Keratinocyte (primary cell): ENCODE measurements around the gene ADGRL3. TPM values are rescaled to one million over a fixed set of nuclear protein-coding genes. Genes with fewer than 3 reads are reported as not detected.

ENCODE experiments used
- DNase-seq: peaks from one replicate; pipeline ENCODE4 v3.0.0-alpha.2; 2011; ENCODE audit warnings: low read depth, missing footprints, low spot score
- FAIRE-seq: peaks from 2 replicates; lab custom pipeline; 2011; peaks lifted over from hg19 to GRCh38; lab: Jason Lieb, UNC
- H2AFZ ChIP-seq: 2 replicates; pipeline ENCODE4 v1.6.0; 2012; ENCODE audit warnings: low read length, control low read depth, inconsistent platforms; ENCODE audit not compliant: control insufficient read depth
- H3K27ac ChIP-seq: 2 replicates; pipeline ENCODE4 v1.5.1; 2011; ENCODE audit warnings: low read length; ENCODE audit not compliant: control insufficient read depth, insufficient read depth
- H3K27me3 ChIP-seq: 3 replicates; pipeline ENCODE4 v1.6.0; 2011; ENCODE audit warnings: low read length; ENCODE audit not compliant: control insufficient read depth, insufficient read depth; ENCODE audit errors: extremely low read depth
- H3K36me3 ChIP-seq, 2 experiments: 2 replicates in 1 of 2; 3 replicates in 1 of 2; pipeline ENCODE4 v1.5.1; 2011; ENCODE audit warnings: low read length in 2 of 2, mild to moderate bottlenecking in 1 of 2; ENCODE audit not compliant: control insufficient read depth in 2 of 2, insufficient read depth in 2 of 2; ENCODE audit errors: extremely low read depth in 1 of 2
- H3K4me1 ChIP-seq: 3 replicates; pipeline ENCODE4 v1.5.1; 2011; ENCODE audit warnings: low read length; ENCODE audit not compliant: control insufficient read depth, insufficient read depth; ENCODE audit errors: extremely low read depth
- H3K4me2 ChIP-seq: 3 replicates; pipeline ENCODE4 v1.6.0; 2011; ENCODE audit warnings: low read depth, low read length; ENCODE audit not compliant: control insufficient read depth, insufficient read depth; ENCODE audit errors: extremely low read depth
- H3K4me3 ChIP-seq, 3 experiments: fragments of 200-600 bp in 1 of 3; sonication (generic) in 1 of 3; 2 replicates in 2 of 3; 3 replicates in 1 of 3; pipeline ENCODE4 v1.5.1; 2011 to 2016; ENCODE audit warnings: low read length in 3 of 3, mild to moderate bottlenecking in 3 of 3, control low read depth in 2 of 3, inconsistent platforms in 1 of 3, low read depth in 1 of 3, mixed read lengths in 1 of 3, mixed run types in 1 of 3, moderate library complexity in 1 of 3; ENCODE audit not compliant: control insufficient read depth in 2 of 3, insufficient read depth in 2 of 3; ENCODE audit errors: extremely low read depth in 1 of 3
- H3K79me2 ChIP-seq: 2 replicates; pipeline ENCODE4 v1.6.0; 2012; ENCODE audit warnings: low read length; ENCODE audit not compliant: control insufficient read depth, insufficient read depth
- H3K9ac ChIP-seq: 3 replicates; pipeline ENCODE4 v1.6.0; 2011; ENCODE audit warnings: low read length; ENCODE audit not compliant: control insufficient read depth, insufficient read depth; ENCODE audit errors: extremely low read depth
- H3K9me1 ChIP-seq: 3 replicates; pipeline ENCODE4 v1.6.0; 2011; ENCODE audit warnings: low read length; ENCODE audit not compliant: control insufficient read depth, insufficient read depth; ENCODE audit errors: extremely low read depth
- H3K9me3 ChIP-seq: 2 replicates; pipeline ENCODE4 v1.5.1; 2012; ENCODE audit warnings: low read depth, low read length; ENCODE audit not compliant: control insufficient read depth
- H4K20me1 ChIP-seq: 3 replicates; pipeline ENCODE4 v1.6.0; 2011; ENCODE audit warnings: low read length; ENCODE audit not compliant: control insufficient read depth, insufficient read depth; ENCODE audit errors: extremely low read depth
- EZH2 ChIP-seq: IDR thresholded peaks from one replicate; pipeline ENCODE4 v1.6.1; 2012; ENCODE audit warnings: inconsistent platforms, mild to moderate bottlenecking, low read length, moderate library complexity
- dilution Hi-C: fragments of 300-500 bp; cut with MboI; formaldehyde crosslinking; loops from one replicate; pipeline ENCODE4 v1.7.0; 2020; ENCODE audit warnings: low sequenced_read_pairs; ENCODE audit not compliant: extremely low pct_ligation_motif_present
- polyA plus RNA-seq, 5 experiments: library from polyadenylated mRNA; depleted of rRNA in 3 of 5; stranded (reverse) in 3 of 5; stranded (forward) in 1 of 5; unstranded in 1 of 5; fragments of >200 nt; gene quantifications; 1 replicate in 1 of 5; 2 replicates in 3 of 5; 3 replicates in 1 of 5; pipeline versions ENCODE4 v1.2.1 to v1.2.3, GENCODE V29; 2011 to 2012; ENCODE audit warnings: missing spikeins in 2 of 5, low read depth in 1 of 5, low replicate concordance in 1 of 5
- TF ChIP-seq, protein P1 (sequence below), 3 experiments: IDR thresholded peaks in 1 of 3; conservative IDR thresholded peaks in 1 of 3; optimal IDR thresholded peaks in 1 of 3; 2 replicates in 2 of 3; 3 replicates in 1 of 3; pipeline versions ENCODE3 to v1.5.1; 2011; ENCODE audit warnings: low read length in 3 of 3, mild to moderate bottlenecking in 3 of 3, moderate library complexity in 2 of 3, control low read depth in 1 of 3, inconsistent platforms in 1 of 3; ENCODE audit not compliant: insufficient read depth in 2 of 3; ENCODE audit errors: extremely low read depth in 1 of 3

ADGRL3 gene
- polyA plus RNA-seq, 1 donor (not counting 4 experiments of a cell fraction or from before 2014, with no cell fraction given) = 0.18 TPM

DNA sequence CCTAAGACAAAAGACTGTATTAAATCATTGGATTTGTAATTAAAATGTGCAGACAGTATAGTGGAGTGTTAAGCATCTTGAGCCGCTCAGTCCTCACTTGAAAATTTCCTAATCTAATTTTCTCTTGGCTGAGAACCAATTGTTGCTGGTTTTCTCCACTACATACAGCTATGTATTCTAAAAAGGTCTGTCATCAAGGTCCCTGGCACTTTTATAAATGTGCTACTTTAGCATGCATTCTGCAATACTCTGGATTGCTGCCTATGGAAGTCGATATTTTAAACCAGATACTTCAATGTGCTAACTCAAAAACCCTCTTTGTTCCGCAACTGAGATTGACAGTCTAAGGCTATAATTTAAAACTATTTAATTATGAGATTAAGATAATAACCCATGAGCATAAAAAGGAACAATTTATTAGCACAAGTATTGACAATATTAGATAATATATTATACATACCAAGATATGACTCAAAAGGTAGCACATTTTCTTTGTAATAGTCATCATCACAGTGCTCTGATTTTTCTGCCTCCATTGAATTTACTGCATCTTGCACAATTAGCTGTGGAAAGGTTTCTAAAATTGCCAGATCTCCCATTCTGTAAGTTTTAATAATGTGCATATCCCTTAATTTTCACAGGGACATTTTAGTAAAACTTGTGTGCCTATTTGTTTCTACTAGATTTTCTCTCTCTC lies 815.1 kb downstream of the ADGRL3 start:
- no peaks in the 10 kb centered on the region for H3K9me1 ChIP-seq
- no peak overlapping the region for H3K9ac ChIP-seq
- FAIRE-seq (no peak), DNase-seq (no peak)
- dilution Hi-C loops = no loop called here
- H3K36me3 ChIP-seq = no peaks in the 10 kb centered on the region
- H3K4me2 ChIP-seq = no peak overlapping the region
- H3K4me3 ChIP-seq = no peak overlapping the region
- no peaks in the 10 kb centered on the region for H3K79me2 ChIP-seq
- no peaks in the 10 kb centered on the region for H3K9me3 ChIP-seq
- no peaks in the 10 kb centered on the region for H3K4me1 ChIP-seq
- no peaks in the 10 kb centered on the region for H3K27me3 ChIP-seq
- H2AFZ ChIP-seq = no peak overlapping the region
- no peak for TF ChIP-seq EZH2
- TF ChIP-seq, protein P1, sequence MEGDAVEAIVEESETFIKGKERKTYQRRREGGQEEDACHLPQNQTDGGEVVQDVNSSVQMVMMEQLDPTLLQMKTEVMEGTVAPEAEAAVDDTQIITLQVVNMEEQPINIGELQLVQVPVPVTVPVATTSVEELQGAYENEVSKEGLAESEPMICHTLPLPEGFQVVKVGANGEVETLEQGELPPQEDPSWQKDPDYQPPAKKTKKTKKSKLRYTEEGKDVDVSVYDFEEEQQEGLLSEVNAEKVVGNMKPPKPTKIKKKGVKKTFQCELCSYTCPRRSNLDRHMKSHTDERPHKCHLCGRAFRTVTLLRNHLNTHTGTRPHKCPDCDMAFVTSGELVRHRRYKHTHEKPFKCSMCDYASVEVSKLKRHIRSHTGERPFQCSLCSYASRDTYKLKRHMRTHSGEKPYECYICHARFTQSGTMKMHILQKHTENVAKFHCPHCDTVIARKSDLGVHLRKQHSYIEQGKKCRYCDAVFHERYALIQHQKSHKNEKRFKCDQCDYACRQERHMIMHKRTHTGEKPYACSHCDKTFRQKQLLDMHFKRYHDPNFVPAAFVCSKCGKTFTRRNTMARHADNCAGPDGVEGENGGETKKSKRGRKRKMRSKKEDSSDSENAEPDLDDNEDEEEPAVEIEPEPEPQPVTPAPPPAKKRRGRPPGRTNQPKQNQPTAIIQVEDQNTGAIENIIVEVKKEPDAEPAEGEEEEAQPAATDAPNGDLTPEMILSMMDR (optimal IDR thresholded peaks at IDR 0.05 in 1 of 3, IDR thresholded peaks at IDR 0.05 in 1 of 3, conservative IDR thresholded peaks at IDR 0.05 in 1 of 3; ENCODE audit: extremely low read depth in 1 of 3, insufficient read depth in 2 of 3, low read length in 3 of 3) = no peak
- no peak overlapping the region for H3K27ac ChIP-seq
- no peaks in the 10 kb centered on the region for H4K20me1 ChIP-seq

DNA sequence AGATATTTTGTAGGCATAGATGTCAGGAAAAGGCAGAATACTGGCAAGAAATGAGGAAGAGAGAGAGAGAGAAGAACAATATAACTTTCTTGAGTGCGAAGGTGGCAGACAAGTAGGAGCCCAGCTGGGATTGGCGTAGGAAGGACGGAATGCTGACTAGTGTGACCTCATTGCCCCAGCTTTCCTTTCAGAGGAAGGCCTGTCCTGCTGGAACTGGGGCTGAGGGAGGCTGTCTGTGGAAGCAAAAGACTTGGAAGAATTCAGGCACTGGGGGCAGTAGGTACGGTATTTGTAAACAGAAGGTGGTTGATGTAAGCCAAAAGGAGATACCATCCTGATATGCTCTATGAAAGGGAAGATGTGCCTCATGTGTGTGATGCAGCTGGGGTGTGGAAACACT lies 818.4 kb downstream of the ADGRL3 start:
- DNase-seq = no peak
- Histone ChIP-seq H3K36me3 (no peaks in the 10 kb centered on the region), H3K9me1 (no peaks in the 10 kb centered on the region), H3K27ac (no peak overlapping the region), H2AFZ (no peak overlapping the region), H3K27me3 (no peaks in the 10 kb centered on the region), H3K4me1 (no peaks in the 10 kb centered on the region), H3K4me2 (no peak overlapping the region), H3K4me3 (no peak overlapping the region), H3K9me3 (no peaks in the 10 kb centered on the region), H4K20me1 (no peaks in the 10 kb centered on the region), H3K79me2 (no peaks in the 10 kb centered on the region), H3K9ac (no peak overlapping the region)
- dilution Hi-C loops = no loop called here
- no peak for FAIRE-seq
- TF ChIP-seq, protein P1 (optimal IDR thresholded peaks at IDR 0.05 in 1 of 3, IDR thresholded peaks at IDR 0.05 in 1 of 3, conservative IDR thresholded peaks at IDR 0.05 in 1 of 3; ENCODE audit: extremely low read depth in 1 of 3, insufficient read depth in 2 of 3, low read length in 3 of 3) = no peak
- no peak for TF ChIP-seq EZH2
